ENCODE data around the gene LRP1B. TPM values are rescaled to one million over a fixed set of nuclear protein-coding genes. Genes with fewer than 3 reads are reported as not detected.
"Not testable (repeated sequence)": the region's sequence is repeated elsewhere in the genome, so short reads cannot be mapped to it uniquely, and the experiment has no call there.

LRP1B gene
- total RNA-seq, 1 experiment from 2014 or later, result not detected

GRCh38 chr2:141889788-141890187 is 241.0 kb downstream of the LRP1B start:
- no peak for DNase-seq (ENCODE audit: low read depth)

GRCh38 chr2:141888987-141889555 is 241.7 kb downstream of the LRP1B start:
- no peak for DNase-seq (ENCODE audit: low read depth)

- DNase-seq (ENCODE audit: low read depth), result no peak
Measured at GRCh38 chr2:141887363-141887762, 243.5 kb downstream of the LRP1B start.

- DNase-seq (ENCODE audit: low read depth), result no peak
Measured at GRCh38 chr2:141878016-141878415, 252.8 kb downstream of the LRP1B start.

- DNase-seq (ENCODE audit: low read depth), result no peak
Measured at GRCh38 chr2:141871913-141872634, 258.7 kb downstream of the LRP1B start.

GRCh38 chr2:141869572-141869971 is 261.2 kb downstream of the LRP1B start:
- DNase-seq (ENCODE audit: low read depth), result no peak

GRCh38 chr2:141863964-141864363 is 266.9 kb downstream of the LRP1B start:
- no peak for DNase-seq (ENCODE audit: low read depth)

- no peak for DNase-seq (ENCODE audit: low read depth)
Measured at GRCh38 chr2:141856215-141856919, 274.4 kb downstream of the LRP1B start.

GRCh38 chr2:141848191-141848590 is 282.6 kb downstream of the LRP1B start:
- no peak for DNase-seq (ENCODE audit: low read depth)

GRCh38 chr2:141844231-141844630 is 286.6 kb downstream of the LRP1B start:
- no peak for DNase-seq (ENCODE audit: low read depth)

- DNase-seq (ENCODE audit: low read depth), result no peak
Measured at GRCh38 chr2:141835103-141835502, 295.7 kb downstream of the LRP1B start.

- DNase-seq (ENCODE audit: low read depth), result no peak
Measured at GRCh38 chr2:141828761-141829160, 302.1 kb downstream of the LRP1B start.

GRCh38 chr2:141824790-141825189 is 306.0 kb downstream of the LRP1B start:
- DNase-seq (ENCODE audit: low read depth), result no peak

- DNase-seq (ENCODE audit: low read depth), result no peak
Measured at GRCh38 chr2:141820893-141821292, 309.9 kb downstream of the LRP1B start.

- not testable (repeated sequence) for DNase-seq (ENCODE audit: low read depth)
Measured at GRCh38 chr2:141815320-141815719, 315.5 kb downstream of the LRP1B start.

GRCh38 chr2:141814150-141814549 is 316.7 kb downstream of the LRP1B start:
- DNase-seq (ENCODE audit: low read depth), result no peak

GRCh38 chr2:141810148-141810547 is 320.7 kb downstream of the LRP1B start:
- no peak for DNase-seq (ENCODE audit: low read depth)

GRCh38 chr2:141806090-141806489 is 324.7 kb downstream of the LRP1B start:
- DNase-seq (ENCODE audit: low read depth), result no peak

- DNase-seq (ENCODE audit: low read depth), result no peak
Measured at GRCh38 chr2:141805302-141805701, 325.5 kb downstream of the LRP1B start.

- DNase-seq (ENCODE audit: low read depth), result no peak
Measured at GRCh38 chr2:141796449-141796848, 334.4 kb downstream of the LRP1B start.

- DNase-seq (ENCODE audit: low read depth), result no peak
Measured at GRCh38 chr2:141791521-141791920, 339.3 kb downstream of the LRP1B start.

- DNase-seq (ENCODE audit: low read depth), result no peak
Measured at GRCh38 chr2:141782574-141782973, 348.2 kb downstream of the LRP1B start.

- DNase-seq (ENCODE audit: low read depth), result no peak
Measured at GRCh38 chr2:141778315-141778835, 352.4 kb downstream of the LRP1B start.

Measured in M059J (cell line).